NB4 (cell line): ENCODE measurements around the gene TLR2.

ENCODE experiments used
- DNase-seq: peaks from one replicate; pipeline ENCODE4 v3.0.0; 2010; ENCODE audit warnings: low read depth
- H3K4me3 ChIP-seq: one replicate; pipeline ENCODE4 v1.5.1; 2011; ENCODE audit warnings: mild to moderate bottlenecking, low read depth, low read length, moderate library complexity
- CTCF ChIP-seq: IDR thresholded peaks from one replicate; pipeline ENCODE4 v1.5.1; 2012; ENCODE audit warnings: low read depth, low read length
- MAX ChIP-seq: IDR thresholded peaks from 2 replicates; pipeline ENCODE4 v1.6.1; 2011; ENCODE audit warnings: low read depth, low read length
- MYC ChIP-seq: IDR thresholded peaks from 2 replicates; pipeline ENCODE4 v1.6.1; 2011; ENCODE audit warnings: low read depth, low read length
- POLR2A ChIP-seq: IDR thresholded peaks from 2 replicates; pipeline ENCODE4 v1.6.1; 2011; ENCODE audit warnings: mild to moderate bottlenecking; ENCODE audit not compliant: insufficient read length; ENCODE audit errors: extremely low read depth

TLR2 gene

GRCh38 chr4:153646978-153647377 is 37.1 kb upstream of the TLR2 start:
- TF ChIP-seq CTCF (no peak), MYC (no peak), POLR2A (no peak), MAX (no peak)
- no peak overlapping the region for H3K4me3 ChIP-seq
- no peak for DNase-seq

GRCh38 chr4:153647975-153648374 is 36.1 kb upstream of the TLR2 start:
- TF ChIP-seq CTCF (no peak), POLR2A (no peak), MAX (no peak), MYC (no peak)
- no peak overlapping the region for H3K4me3 ChIP-seq
- DNase-seq: no peak

GRCh38 chr4:153649572-153649991 is 34.5 kb upstream of the TLR2 start:
- DNase-seq: peak; percentile 60
- TF ChIP-seq MAX (no peak), CTCF (no peak), POLR2A (no peak), MYC (no peak)

GRCh38 chr4:153651116-153651515 is 33.0 kb upstream of the TLR2 start:
- H3K4me3 ChIP-seq: no peak overlapping the region
- DNase-seq: peak; percentile 62

More at GRCh38 chr4:153649572-153649991, 34.5 kb upstream of the TLR2 start:
- no peak overlapping the region for H3K4me3 ChIP-seq

GRCh38 chr4:153651587-153651986 is 32.5 kb upstream of the TLR2 start:
- TF ChIP-seq MAX (0 out of 2 replicates have a peak, but pooled peaks have one; percentile 16), POLR2A (peak; percentile 17), MYC (peak; percentile 12; the same call in 1 of the 2 replicates), CTCF (no peak)
- peak overlapping the region; percentile 13 for H3K4me3 ChIP-seq
- DNase-seq: peak; percentile 94

More at GRCh38 chr4:153651116-153651515, 33.0 kb upstream of the TLR2 start:
- TF ChIP-seq CTCF: no peak
- no peak for TF ChIP-seq MAX
- TF ChIP-seq MYC: no peak
- no peak for TF ChIP-seq POLR2A
